WERI-Rb-1 (cell line): ENCODE measurements around the gene SHD.

ENCODE experiments used
- DNase-seq: peaks from one replicate; pipeline ENCODE4 v3.0.0-alpha.2; 2020
- H3K27ac ChIP-seq: fragments of 250-450 bp; sonication (Bioruptor Pico); 2 replicates; pipeline ENCODE4 v1.5.1; 2020; ENCODE audit warnings: mild to moderate bottlenecking, moderate library complexity
- H3K27me3 ChIP-seq: fragments of 250-450 bp; sonication (Bioruptor Pico); 2 replicates; pipeline ENCODE4 v1.5.1; 2021; ENCODE audit warnings: mild to moderate bottlenecking, low read depth, moderate library complexity; ENCODE audit not compliant: insufficient read depth, severe bottlenecking
- H3K36me3 ChIP-seq: fragments of 250-450 bp; sonication (Bioruptor Pico); 2 replicates; pipeline ENCODE4 v1.5.1; 2020; ENCODE audit warnings: mild to moderate bottlenecking, moderate library complexity
- H3K4me3 ChIP-seq: 2 replicates; pipeline ENCODE4 v1.5.1; 2011; ENCODE audit warnings: low read depth, mild to moderate bottlenecking, control low read depth, low read length
- H3K9me3 ChIP-seq: fragments of 250-450 bp; sonication (Bioruptor Pico); 2 replicates; pipeline ENCODE4 v1.5.1; 2021; ENCODE audit warnings: mild to moderate bottlenecking, moderate library complexity; ENCODE audit not compliant: severe bottlenecking
- CTCF ChIP-seq: IDR thresholded peaks from 2 replicates; pipeline ENCODE4 v1.5.1; 2011; ENCODE audit warnings: low read depth, mild to moderate bottlenecking, control low read depth, inconsistent platforms, low read length

Gene SHD

DNA sequence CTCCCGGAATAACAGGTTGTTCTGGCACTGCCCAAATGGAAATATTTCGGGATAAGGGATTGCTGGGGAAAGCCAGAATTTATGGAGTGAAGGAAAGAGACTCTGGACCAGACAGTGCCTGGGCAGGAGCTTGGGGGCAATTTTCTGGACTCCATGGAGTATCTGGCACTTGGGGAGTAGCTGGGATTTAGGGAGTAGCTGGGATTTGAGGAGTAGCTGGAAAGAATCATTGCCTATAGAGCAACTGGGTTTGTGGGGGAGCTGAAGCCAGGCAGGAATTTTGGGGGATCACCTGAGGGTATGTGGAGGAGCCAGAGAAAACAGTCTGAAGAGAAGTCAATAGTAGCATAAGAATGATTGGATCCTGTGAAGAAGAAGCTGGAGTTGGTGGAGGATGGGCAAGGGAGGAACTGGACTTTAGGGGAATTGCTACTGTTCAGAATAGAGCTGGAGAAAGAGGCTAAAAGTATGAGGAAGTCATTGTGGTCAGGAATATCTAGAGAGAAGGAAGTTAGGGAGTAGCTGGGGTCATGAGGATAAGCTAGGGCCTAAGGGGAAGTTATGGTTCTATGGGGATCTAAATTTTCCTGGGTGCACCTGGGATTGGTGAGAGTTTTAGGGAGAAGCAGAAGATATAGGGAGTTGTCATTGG lies 40.1 kb downstream of the SHD start:
- H3K27ac ChIP-seq, result no peak overlapping the region
- peaks cover 12% of the 10 kb centered on the region for H3K36me3 ChIP-seq
- H3K9me3 ChIP-seq, result peaks cover 8% of the 10 kb centered on the region
- TF ChIP-seq CTCF, result no peak
- H3K4me3 ChIP-seq, result no peak overlapping the region
- DNase-seq, result no peak
- no peaks in the 10 kb centered on the region for H3K27me3 ChIP-seq

GRCh38 chr19:4320419-4320818 lies 41.4 kb downstream of the SHD start:
- Histone ChIP-seq H3K36me3 (peaks cover 12% of the 10 kb centered on the region), H3K27me3 (no peaks in the 10 kb centered on the region), H3K4me3 (no peak overlapping the region), H3K9me3 (peaks cover 8% of the 10 kb centered on the region), H3K27ac (no peak overlapping the region)
- no peak for DNase-seq
- TF ChIP-seq CTCF, result no peak

GRCh38 chr19:4322942-4323665 lies 44.0 kb downstream of the SHD start:
- peaks cover 8% of the 10 kb centered on the region for H3K9me3 ChIP-seq
- no peak for TF ChIP-seq CTCF
- DNase-seq, result no peak

GRCh38 chr19:4323692-4324091 lies 44.6 kb downstream of the SHD start:
- no peak overlapping the region for H3K27ac ChIP-seq
- no peak for DNase-seq
- peaks cover 8% of the 10 kb centered on the region for H3K9me3 ChIP-seq
- H3K36me3 ChIP-seq, result no peaks in the 10 kb centered on the region
- H3K27me3 ChIP-seq, result no peaks in the 10 kb centered on the region
- H3K4me3 ChIP-seq, result no peak overlapping the region
- no peak for TF ChIP-seq CTCF

More at GRCh38 chr19:4322942-4323665, 44.0 kb downstream of the SHD start:
- Histone ChIP-seq H3K27ac (no peak overlapping the region), H3K27me3 (no peaks in the 10 kb centered on the region), H3K36me3 (peaks cover 3% of the 10 kb centered on the region; the same call in 1 of the 2 replicates), H3K4me3 (no peak overlapping the region)

- no peak overlapping the region for H3K27ac ChIP-seq
- no peaks in the 10 kb centered on the region for H3K36me3 ChIP-seq
- no peak for TF ChIP-seq CTCF
- H3K9me3 ChIP-seq, result peaks cover 8% of the 10 kb centered on the region
- no peak for DNase-seq
- H3K4me3 ChIP-seq, result no peak overlapping the region
- no peaks in the 10 kb centered on the region for H3K27me3 ChIP-seq
Measured at GRCh38 chr19:4324228-4324627, 45.2 kb downstream of the SHD start.
